HG03457 (cell line): ENCODE data around the gene CRIP1.

ENCODE experiments used
- ATAC-seq: cut with Tn5 transposase; IDR thresholded peaks from one replicate; pipeline ENCODE4 v1.9.1; 2021; ENCODE audit warnings: moderate number of reproducible peaks; ENCODE audit not compliant: unreplicated experiment

Gene CRIP1

DNA sequence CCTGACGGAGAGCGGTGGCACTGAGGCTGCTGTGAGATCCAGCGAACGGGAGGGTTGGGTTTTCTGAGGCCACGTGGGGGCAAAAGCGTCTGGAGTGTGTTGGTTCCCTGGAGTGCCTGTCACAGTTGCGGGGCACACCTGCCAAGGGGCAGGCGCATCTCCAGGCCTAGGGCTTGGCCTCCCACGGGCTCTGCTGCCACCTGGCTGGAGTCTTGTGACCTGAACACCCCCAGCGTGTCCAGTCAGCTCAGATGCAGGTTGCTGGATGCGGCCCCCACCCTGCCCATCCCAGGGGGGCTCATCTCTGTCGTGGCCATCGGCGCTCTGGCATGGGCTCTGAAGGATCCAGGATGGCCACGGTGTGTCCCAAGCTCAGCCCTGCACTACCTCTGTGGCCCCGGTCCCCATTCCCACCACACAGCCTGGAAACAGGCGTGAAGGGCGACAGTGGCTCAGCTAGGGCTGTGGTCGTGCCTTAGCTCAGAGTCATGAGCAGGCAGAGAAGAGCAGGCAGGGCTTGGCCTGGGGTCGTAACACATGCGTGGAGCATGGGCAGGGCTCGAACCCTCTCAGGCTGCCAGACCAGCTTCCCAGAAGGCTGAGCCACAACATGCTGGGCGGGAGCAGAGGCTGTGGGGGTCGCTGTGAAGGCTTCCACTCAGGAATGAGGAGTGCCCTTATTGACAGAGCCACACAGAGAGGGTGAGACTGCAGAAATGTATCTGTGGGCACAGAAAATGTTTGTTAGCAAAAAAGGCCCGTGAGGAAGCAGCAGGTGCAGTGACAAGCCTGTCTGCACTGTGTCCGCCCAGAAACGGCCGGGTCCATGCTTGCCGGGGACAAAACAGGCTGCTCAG, 35.6 kb upstream of the CRIP1 start:
- no peak for ATAC-seq

DNA sequence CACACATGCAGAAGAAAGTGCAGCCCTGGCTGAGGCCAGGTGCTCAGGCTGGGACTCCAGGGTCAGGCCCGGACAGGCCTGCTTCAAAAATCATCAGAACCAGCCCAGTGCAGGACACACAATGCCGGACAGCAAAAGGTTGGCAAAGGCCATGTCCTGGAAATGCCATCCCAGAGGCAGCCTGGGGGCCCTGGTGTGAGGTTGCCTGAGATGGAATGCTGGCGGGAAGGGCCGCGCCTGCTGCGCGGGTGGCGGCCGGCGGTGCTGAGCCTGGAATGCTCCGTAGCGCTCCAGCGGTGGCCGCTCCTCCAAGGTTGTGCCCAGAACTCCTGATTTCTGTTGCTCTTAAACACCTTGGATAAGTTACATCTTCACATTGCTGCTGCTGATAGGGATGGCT, 33.7 kb upstream of the CRIP1 start:
- no peak for ATAC-seq

DNA sequence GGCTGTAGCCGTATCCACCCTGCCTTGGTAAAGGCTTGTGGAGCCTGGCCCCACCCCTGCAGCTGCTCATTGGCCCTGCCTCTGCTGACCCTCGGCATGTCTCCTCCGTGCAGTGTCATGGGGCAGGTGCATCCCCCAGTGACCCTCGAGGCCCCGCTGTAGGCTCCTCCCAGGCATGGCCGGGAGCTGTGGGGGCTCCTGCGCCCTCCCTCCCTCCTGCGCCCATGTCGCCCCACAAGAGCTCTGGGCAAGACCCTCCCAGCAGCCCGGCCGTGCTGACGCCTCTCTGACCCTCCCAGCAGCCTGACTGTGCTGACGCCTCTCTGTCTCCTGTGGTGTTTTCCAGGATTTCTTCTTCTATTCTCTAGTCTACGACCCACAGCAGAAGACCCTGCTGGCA, 32.8 kb upstream of the CRIP1 start:
- ATAC-seq = no peak

DNA sequence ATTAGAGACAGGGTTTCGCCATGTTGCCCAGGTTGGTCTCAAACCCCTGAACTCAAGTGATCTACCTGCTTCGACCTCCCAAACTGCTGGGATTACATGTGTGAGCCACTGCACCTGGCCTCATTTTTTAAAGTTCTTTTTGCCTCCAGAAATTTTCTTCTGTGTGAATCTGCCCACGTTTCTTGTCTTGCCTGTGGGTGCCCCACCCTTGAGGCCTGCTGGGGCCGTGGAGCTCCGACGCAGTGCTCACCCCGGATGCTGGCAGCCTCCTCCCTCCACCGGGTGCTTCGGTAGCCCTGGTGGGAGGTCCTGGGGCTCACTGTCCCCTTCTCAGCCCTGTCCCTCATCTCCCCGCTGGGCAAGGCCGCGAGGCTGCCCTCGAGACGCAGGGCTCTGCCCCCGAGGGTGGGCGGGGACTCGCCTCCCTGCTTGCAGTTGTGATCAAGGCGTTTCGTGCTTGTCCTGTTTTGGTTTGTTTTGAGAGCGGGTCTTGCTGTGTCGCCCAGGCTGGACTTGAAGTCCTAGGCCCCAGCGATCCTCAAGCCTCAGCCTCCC, 31.5 kb upstream of the CRIP1 start:
- no peak for ATAC-seq

DNA sequence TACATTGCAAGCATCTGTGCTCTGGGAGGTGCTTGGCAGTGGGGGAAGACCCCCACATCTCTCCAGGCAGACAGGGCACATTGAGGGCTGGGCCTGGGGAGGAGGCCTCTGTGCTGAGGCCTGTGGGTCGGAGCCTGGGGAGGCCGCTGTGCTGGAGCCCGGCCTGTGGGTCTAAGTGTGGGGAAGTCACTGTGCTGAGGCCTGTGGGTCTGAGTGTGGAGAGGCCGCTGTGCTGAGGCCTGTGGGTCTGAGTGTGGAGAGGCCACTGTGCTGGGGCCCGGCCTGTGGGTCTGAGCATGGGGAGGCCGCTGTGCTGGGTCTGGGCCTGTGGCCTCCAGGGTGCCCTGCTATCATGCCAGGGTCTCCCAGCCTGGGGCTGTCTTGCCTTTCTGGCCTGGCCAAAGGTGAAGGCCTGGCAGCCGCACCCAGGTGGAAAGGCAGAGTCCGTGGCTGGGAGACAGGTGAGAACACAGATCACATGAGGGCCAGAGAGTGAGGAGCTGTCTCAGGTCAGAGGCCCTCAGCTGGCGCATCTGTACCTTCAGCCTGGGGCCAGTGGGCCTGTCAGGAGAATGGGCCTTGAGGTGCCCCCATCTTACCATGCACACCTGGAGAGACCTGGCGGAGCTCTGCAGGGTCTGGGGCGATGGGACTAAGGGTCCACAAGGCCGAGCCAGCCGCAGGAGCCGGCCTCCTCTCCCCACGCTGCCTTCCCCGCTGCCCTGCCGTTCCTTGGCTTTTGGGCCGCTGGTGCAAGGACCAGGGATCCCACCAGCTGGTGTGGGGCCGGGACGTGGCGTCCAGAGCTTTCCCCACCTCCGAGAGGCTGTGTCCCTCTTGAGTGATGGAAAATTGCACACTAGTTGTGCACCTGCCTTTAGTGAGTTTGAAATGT, 30.7 kb upstream of the CRIP1 start:
- no peak for ATAC-seq

DNA sequence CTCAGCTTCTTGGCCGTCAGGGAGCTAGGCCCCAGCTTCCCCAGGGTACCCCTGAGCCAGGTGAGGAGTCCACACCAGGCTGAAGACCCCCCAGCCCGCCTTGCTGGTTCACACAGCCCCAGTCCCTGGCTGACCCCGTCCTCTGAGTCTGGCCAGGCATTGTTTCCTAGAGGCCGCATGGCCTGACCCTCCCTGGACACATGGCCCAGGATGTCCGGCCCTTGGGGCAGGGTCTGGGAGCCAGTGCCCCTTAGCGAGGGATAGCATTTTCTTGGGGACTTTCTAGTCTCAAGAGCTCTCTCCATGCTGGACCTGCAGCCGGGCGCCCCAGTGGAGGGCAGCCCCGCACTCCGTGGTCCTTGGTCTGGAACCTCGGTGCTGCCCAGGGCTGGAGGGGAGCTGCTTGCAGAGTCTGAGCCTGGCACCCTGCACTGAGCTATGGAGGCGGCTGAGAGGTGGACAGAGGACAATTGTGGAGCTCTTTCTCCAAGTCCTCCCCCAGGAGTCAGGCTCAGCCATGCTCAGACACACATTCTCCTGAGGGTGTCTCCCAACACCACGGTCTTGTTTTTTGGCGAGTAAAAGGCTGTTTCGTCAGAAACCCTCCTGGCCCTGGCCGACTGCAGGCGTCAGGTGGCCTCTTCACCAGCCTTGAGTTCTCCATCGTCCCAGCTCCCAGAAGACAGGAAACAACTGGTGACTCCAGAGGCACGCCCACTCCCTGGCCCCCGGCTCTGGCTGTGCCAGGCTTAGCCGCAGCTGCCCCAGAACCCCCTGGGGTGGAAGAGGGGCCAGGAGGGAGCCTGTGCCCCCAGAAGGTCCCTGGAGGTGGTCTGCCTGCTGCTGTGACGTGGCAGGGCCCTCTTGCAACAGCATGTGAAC, 29.7 kb upstream of the CRIP1 start:
- ATAC-seq = no peak

DNA sequence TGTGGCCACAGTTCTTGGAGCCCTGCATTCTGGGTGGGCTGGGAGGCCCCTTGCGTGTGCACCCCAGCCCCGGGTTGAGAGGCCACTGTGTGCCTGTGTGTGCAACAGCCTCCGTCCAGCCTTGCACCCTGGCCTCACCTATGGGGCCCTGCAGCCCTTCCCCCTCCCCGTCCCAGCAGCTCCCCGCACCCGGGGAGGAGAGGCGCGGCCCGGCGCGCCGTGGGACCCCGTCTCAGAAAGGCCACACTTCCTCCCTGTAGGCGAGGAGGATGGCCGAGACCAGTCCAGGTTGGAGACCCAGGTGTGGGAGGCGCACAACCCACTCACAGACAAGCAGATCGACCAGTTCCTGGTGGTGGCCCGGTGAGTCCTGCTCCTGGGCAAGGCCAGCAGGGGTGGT, 28.7 kb upstream of the CRIP1 start:
- no peak for ATAC-seq

DNA sequence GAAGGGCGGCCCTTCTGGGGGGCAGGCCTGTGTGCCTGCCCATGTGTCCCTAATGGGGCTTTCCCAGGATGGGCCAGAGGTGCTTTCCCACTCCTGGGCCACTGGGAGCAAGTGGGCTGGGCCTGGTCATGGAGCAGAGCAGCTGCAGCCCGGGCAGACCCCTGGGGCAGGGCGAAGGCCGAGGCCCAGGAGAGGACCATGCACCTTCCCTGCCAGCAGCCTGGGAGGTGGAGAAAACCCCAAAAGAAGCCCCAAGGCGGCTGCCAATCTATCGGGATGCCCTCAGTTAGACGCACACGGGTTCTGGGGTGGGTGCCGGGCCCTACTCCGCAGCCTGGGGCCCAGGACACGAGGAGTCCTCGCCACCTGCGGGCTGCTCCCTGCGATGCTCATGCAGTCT, 28.1 kb upstream of the CRIP1 start:
- no peak for ATAC-seq

DNA sequence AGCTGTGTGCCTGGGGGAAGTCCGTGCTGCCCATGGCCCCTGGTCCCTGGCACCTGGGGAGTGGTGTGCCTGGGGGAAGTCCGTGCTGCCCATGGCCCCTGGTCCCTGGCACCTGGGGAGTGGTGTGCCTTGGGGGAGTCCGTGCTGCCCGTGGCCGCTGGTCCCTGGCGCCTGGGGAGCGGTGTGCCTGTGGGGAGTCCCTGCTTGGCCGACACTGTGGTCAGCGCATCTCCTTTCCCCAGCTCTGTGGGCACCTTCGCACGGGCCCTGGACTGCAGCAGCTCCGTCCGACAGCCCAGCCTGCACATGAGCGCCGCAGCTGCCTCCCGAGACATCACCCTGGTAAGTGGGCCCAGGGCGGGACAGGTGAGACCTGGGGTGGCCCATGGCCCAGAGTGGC, 26.6 kb upstream of the CRIP1 start:
- no peak for ATAC-seq

DNA sequence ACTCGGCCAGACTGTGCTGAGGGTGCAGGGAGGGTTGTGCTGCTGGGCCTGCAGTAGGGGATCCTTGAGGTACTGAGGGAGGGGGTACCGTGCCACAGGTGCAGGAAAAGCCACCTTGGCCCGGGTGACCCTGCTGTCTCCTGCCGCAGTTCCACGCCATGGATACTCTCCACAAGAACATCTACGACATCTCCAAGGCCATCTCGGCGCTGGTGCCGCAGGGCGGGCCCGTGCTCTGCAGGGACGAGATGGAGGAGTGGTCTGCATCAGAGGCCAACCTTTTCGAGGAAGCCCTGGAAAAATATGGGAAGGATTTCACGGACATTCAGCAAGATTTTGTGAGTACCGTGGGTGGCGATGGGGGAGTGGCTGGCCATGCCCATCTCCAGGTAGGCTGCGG, 26.1 kb upstream of the CRIP1 start:
- no peak for ATAC-seq

DNA sequence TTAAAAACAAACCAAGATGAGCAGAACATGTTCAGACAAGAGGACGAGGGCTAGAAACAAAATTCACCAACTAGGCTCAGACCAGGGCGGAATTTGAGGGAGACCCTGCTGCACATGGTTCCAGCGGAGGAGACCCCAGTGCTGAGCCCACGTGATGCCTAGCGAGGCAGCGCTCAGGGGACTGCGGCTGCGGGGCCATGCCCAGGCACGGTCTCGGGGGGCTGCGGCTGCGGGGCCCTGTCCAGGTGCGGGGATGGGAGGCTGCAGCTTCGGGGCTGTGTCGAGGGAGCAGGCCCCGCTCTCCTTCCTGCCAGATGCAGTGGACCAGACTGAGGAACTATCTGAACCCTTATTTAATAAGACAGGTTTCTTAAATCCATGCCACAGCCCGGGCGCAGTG, 24.8 kb upstream of the CRIP1 start:
- ATAC-seq = no peak

DNA sequence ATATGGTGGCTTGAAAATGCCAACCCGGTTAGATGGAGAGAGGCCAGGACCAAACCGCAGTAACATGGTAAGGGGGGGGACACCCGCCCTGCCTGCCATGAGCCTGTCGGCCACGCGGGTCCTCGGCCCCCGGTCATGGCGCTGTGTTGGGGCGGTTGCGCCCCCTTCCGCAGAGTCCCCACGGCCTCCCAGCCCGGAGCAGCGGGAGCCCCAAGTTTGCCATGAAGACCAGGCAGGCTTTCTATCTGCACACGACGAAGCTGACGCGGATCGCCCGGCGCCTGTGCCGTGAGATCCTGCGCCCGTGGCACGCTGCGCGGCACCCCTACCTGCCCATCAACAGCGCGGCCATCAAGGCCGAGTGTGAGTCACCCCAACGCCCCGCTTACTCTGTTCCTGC, 22.2 kb upstream of the CRIP1 start:
- ATAC-seq = no peak

DNA sequence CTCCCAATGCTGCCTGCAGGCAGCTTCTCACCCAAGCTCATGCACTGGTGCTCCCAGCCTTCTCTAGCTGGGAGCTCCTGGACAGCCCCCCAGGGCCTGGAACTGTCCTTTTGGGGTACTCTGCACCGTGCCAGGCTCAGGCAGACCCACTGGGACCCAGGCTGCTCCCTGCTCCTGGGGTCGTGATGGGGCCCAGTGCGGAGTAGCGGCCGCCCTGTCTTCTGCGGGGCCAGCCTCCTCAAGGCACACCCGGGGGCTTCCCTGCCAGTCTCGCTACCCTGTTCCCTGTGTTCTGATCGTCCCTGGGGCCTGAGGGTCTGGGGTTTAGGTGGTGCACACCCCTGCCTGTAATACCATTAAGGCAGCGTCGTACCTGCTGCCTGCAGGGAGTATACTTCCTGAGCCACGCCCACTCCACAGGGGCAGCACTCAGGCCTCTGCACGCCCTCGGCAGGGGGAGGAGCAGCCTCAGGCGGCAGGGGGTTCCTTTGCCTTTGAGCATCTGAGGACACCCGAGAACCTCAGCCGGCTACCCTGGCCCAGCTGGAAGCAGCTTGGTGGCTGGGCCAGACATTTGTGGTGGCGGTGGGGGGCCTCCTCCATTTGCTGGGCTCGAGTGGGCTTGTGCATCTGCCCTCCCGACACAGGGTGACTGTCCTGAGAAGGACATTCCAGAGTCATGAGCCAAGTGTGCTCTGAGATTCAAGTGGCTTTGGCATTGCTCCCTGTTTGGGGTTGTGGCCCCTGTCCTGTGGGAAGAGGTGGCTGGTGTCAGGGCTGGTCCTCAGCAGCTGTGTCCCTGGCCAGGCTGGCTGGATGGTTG, 21.3 kb upstream of the CRIP1 start:
- ATAC-seq = no peak

DNA sequence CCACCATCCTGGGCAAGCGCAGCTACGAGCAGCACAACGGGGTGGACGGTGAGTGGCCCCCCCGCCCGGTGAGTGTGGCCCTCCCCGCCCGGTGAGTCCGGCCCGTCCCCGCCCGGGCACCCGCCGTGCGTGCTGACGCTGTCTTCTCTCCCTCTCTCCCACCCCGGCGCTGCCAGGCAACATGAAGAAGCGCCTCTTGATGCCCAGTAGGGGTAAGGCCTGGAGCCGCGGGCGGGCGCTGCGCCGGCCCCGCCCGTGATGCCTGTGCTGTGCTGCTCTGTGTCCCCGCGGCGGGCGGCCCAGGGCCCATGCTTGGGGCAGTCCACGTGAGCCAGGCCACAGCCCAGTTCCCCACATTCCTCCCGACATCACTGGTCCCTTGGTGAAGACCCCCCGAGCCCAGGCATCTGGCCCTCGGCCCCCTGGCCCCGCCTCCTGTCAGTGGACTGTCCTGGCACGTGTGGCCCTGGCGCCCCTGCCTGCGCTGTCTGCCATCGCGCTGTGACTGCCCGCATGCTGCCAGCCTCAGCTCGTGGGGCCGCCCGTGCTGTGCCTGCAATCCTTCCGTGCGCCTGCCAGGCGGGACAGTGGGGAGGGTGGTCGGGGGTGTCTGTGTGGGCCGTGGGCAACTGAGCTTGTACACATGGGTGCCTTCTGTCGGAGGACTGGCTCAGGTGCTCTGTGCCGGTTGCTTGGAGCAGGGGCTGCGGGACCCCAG, 20.0 kb upstream of the CRIP1 start:
- no peak for ATAC-seq

DNA sequence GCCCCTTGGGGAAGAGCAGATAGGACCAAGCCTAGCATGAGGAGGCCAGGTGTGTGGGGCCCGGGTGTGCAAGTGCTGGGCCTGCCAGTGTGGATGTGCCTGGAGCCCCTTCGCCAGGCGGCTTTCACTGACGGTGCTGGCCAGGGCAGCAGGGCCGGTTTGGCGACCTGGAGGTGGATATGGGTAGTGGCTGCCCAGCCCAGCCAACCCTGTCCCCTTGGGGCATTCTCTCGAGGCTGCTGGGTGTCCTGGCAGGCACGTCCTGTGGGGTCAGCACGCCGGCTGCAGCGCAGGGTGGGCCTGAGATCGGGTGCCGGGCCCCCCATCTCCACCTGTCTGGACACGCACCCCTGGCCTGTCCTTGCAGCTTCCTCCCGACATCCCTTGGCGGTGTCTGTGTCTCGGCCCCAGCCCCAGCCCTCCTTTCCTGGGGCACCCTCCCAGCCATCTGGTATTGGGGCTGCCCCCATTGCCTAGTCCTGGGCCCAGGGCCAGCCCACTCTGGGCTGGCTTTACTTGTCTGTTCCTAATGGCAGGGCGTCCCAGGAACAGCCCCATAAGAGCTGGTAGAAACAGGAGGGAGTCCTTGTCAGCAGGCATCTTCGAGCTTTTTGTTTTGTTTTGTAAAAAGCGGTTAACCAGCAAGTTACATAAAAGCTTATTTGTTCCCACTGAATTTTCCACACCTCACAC, 19.3 kb upstream of the CRIP1 start:
- ATAC-seq = no peak

DNA sequence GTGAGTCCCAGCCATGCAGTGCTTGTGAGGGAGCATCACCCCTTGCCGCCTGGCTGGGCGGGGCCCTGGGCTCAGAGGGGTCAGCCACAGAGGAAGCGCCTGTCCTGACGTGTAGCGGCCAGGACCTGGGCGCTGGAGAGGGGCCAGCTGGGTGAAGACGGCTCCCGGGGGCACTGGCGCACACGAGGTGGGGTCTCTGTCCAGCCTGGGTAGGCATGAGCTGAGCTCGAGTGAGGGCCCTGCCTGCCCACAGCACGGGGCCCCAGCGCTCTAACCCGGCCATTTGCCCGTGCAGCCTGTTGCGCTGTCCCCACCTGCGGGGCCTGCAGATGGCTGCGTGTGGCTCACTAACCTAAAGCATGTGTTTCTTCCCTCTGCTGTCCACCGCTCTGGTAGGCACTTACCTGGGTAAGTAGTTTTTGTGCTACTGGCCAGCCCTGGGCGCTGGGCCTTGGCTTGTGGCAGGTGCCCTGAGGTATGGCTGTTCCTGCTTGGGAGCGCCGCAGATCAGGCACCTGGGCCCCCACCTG, 18.7 kb upstream of the CRIP1 start:
- no peak for ATAC-seq

DNA sequence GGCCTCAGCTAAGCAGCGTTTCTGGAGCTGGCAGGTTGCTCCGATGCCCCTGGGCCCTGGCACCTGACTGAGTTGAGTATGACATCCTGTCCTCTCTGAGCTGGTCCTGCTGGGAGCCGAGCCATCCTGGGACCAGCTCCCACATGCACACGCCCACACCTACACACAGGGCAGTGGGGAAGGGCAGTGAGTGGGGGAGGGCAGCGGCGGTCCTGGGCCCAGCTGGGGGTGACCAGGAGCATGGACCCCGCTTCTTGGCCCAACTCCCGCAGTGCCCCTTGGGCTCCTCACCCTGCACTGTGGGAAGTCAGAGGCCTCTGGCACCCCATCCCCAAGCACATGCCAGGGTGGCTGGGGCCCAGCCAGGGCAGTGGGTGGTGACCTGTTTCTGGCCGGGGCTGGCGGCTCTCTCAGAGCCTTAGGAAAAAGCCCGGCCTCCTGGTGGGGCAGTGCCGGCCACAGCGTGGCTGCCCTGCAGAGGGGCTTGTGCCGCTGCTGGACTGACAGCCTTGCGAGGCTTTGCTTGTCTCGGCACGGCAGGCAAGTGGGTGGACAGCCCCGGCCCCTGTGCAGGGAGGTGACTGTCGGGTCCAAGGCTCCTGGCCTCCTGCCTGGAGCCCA, 18.0 kb upstream of the CRIP1 start:
- no peak for ATAC-seq
